ENCODE measurements around the gene SOHLH1. TPM values are rescaled to one million over a fixed set of nuclear protein-coding genes. Genes with fewer than 3 reads are reported as not detected.

Gene SOHLH1, protein sequence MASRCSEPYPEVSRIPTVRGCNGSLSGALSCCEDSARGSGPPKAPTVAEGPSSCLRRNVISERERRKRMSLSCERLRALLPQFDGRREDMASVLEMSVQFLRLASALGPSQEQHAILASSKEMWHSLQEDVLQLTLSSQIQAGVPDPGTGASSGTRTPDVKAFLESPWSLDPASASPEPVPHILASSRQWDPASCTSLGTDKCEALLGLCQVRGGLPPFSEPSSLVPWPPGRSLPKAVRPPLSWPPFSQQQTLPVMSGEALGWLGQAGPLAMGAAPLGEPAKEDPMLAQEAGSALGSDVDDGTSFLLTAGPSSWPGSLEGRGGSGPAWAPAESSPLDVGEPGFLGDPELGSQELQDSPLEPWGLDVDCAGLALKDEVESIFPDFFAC
- not detected in 2 replicates for total RNA-seq (2014; rRNA removed; shearing (Covaris generic))

GRCh38 chr9:135699440-135699839 is at the start of gene SOHLH1:
Gene SOHLH1 (minus strand): TSS chr9:135699481. CDS start chr9:135699467, 14 bp downstream.
- H3K4me1 ChIP-seq (replicated peaks), result peaks cover 3% of the 10 kb centered on the region; the same call in 1 of the 2 replicates
- DNase-seq (ENCODE audit: low read depth in 1 of 2, low spot score in 2 of 2), result no peak
- H3K27ac ChIP-seq, result no peak within 1 kb of the TSS
- H3K36me3 ChIP-seq, result no peaks in the 10 kb centered on the region
- H3K27me3 ChIP-seq (replicated peaks), result peaks cover 4% of the 10 kb centered on the region; the same call in 1 of the 2 replicates
- H3K9me3 ChIP-seq (replicated peaks), result no peaks in the 10 kb centered on the region
- no peak within 1 kb of the TSS for H3K4me3 ChIP-seq

DNA sequence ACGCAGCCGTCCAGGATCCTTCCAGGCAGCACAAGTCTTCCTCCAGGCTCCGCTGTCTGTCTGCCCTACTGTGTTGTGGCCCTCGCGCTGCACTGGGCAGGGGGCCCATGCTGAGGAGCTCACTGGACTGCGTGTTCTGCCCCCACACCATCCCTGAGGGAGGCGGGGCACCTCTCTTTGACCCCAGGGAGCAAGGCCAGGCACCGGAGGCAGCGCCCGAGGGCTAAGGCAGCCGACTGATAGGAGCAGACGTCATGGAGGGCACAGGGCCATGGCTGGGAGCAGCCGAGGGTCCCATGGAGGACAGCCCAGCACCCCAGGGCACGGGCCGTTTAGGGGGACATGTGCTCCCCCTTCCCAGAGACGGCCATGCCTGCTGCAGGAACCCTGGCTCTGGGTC is 49.4 kb upstream of the SOHLH1 start:
- Histone ChIP-seq H3K9me3 (replicated peaks) (no peaks in the 10 kb centered on the region), H3K27me3 (replicated peaks) (peaks cover 44% of the 10 kb centered on the region), H3K4me3 (no peak overlapping the region), H3K36me3 (no peaks in the 10 kb centered on the region), H3K27ac (no peak overlapping the region), H3K4me1 (replicated peaks) (no peaks in the 10 kb centered on the region)
- DNase-seq (ENCODE audit: low read depth in 1 of 2, low spot score in 2 of 2), result no peak

DNA sequence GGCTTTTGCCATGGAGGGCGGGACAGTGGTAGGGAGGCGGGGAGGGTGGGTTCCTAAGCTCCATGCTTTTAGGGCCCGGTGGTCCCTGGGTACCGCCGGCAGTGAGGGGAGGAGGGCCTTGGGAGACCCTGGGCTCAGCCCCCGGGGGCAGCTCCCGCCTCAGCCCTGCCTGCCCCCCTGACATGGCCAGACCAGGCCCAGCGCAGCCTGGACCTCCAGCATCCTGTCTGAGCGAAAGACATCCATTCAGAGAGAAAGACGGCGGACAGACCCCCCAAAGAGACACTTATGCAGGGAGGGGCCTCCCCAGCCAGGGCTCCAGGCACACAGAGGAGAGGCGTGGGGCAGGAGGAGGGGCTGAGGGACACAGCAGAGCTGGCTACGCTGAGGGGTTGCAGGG is 48.0 kb upstream of the SOHLH1 start:
- H3K27me3 ChIP-seq (replicated peaks), result peaks cover 58% of the 10 kb centered on the region
- DNase-seq (ENCODE audit: low read depth in 1 of 2, low spot score in 2 of 2), result no peak
- H3K9me3 ChIP-seq (replicated peaks), result no peaks in the 10 kb centered on the region
- no peaks in the 10 kb centered on the region for H3K36me3 ChIP-seq
- no peak overlapping the region for H3K4me3 ChIP-seq
- H3K27ac ChIP-seq, result no peak overlapping the region
- H3K4me1 ChIP-seq (replicated peaks), result no peaks in the 10 kb centered on the region

- H3K4me1 ChIP-seq (replicated peaks), result no peaks in the 10 kb centered on the region
- no peak overlapping the region for H3K4me3 ChIP-seq
- no peaks in the 10 kb centered on the region for H3K9me3 ChIP-seq (replicated peaks)
- H3K27ac ChIP-seq, result no peak overlapping the region
- peaks cover 60% of the 10 kb centered on the region for H3K27me3 ChIP-seq (replicated peaks)
- DNase-seq (ENCODE audit: low read depth in 1 of 2, low spot score in 2 of 2), result no peak
- no peaks in the 10 kb centered on the region for H3K36me3 ChIP-seq
These were observed 47.3 kb upstream of the SOHLH1 start for GRCh38 chr9:135746565-135746964.

DNA sequence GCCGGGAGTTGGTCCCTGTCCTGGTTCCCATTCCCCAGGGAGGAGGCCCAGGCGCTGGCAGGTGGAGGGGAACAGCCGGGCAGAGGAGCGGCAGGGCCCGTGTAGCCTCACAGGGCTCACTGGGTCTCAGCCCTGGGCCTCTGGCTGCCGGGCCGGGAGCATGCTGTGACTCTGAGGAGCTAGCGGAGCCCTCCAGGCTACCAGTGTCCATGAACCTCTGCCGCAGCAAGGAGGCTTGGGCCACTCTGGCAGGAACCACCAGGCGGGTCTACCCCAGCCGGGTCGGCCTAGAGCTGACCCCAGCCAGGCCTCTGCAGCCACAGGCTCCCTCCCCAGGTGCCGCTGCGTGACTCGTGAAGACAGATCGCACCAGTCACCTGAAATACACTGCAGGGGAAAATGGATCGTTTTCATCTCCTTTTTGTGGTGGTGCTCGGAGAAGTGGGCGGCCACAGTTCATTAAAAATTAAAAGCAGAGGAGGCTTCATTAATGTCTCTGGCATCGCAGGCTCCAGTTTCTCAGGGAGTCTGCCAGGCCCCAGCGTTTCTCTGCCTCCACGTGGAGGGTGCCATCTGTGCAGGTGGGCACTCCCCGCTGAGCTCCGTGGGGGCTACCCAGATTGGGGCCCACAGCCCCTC is 46.5 kb upstream of the SOHLH1 start:
- Histone ChIP-seq H3K27me3 (replicated peaks) (peaks cover 67% of the 10 kb centered on the region), H3K27ac (no peak overlapping the region), H3K4me3 (no peak overlapping the region), H3K36me3 (no peaks in the 10 kb centered on the region), H3K4me1 (replicated peaks) (no peaks in the 10 kb centered on the region), H3K9me3 (replicated peaks) (no peaks in the 10 kb centered on the region)
- DNase-seq (ENCODE audit: low read depth in 1 of 2, low spot score in 2 of 2), result no peak

GRCh38 chr9:135745189-135745588 is 45.9 kb upstream of the SOHLH1 start:
- DNase-seq (ENCODE audit: low read depth in 1 of 2, low spot score in 2 of 2), result no peak
- Histone ChIP-seq H3K27me3 (replicated peaks) (peaks cover 72% of the 10 kb centered on the region), H3K27ac (no peak overlapping the region), H3K36me3 (no peaks in the 10 kb centered on the region), H3K9me3 (replicated peaks) (no peaks in the 10 kb centered on the region), H3K4me3 (no peak overlapping the region), H3K4me1 (replicated peaks) (no peaks in the 10 kb centered on the region)

DNA sequence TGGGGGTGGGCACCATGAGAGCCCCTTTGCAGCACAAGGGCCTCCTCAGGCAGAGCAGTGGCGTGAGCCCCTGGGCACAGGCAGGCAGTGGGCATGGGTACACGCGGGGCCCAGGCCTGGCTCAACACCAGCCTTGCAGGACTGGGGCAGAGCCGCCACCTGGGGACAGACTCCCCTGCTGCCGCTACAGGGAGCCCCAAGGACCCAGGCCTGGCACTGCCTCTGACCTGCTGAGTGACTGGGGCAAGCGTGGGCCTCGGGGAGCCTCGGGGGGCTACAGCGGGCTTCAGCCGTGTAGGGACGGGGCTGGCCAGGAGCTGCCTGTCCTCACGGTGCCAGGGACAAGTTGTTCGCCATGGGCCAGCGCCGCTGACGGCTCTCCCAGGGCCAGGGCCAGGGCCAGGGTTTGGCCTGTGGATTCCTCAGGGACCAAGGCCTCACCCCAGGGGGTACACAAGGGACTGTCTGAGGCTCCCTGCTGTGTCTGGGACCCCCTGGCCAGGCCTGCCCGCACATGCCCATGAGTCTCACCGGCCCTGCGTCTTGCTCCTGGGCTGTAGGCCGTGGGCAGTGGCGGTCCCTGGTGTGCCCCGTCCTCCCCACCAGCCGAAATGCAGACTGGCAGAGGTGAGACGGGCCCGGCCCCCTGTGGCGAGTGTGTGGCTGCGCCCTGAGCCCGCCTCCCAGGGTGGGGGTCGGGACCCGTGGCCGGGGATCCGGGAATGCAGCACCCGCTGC is 45.2 kb upstream of the SOHLH1 start:
- Histone ChIP-seq H3K36me3 (no peaks in the 10 kb centered on the region), H3K27me3 (replicated peaks) (peaks cover 79% of the 10 kb centered on the region), H3K27ac (no peak overlapping the region), H3K4me3 (no peak overlapping the region), H3K9me3 (replicated peaks) (no peaks in the 10 kb centered on the region), H3K4me1 (replicated peaks) (no peaks in the 10 kb centered on the region)
- DNase-seq (ENCODE audit: low read depth in 1 of 2, low spot score in 2 of 2), result no peak

GRCh38 chr9:135743546-135744332 is 44.5 kb upstream of the SOHLH1 start:
- Histone ChIP-seq H3K27ac (no peak overlapping the region), H3K4me1 (replicated peaks) (no peaks in the 10 kb centered on the region), H3K27me3 (replicated peaks) (peaks cover 78% of the 10 kb centered on the region), H3K9me3 (replicated peaks) (no peaks in the 10 kb centered on the region), H3K36me3 (no peaks in the 10 kb centered on the region), H3K4me3 (no peak overlapping the region)
- no peak for DNase-seq (ENCODE audit: low read depth in 1 of 2, low spot score in 2 of 2)

GRCh38 chr9:135743021-135743420 is 43.7 kb upstream of the SOHLH1 start:
- Histone ChIP-seq H3K27me3 (replicated peaks) (peaks cover 79% of the 10 kb centered on the region), H3K4me3 (no peak overlapping the region), H3K36me3 (no peaks in the 10 kb centered on the region), H3K4me1 (replicated peaks) (no peaks in the 10 kb centered on the region), H3K9me3 (replicated peaks) (no peaks in the 10 kb centered on the region), H3K27ac (no peak overlapping the region)
- DNase-seq (ENCODE audit: low read depth in 1 of 2, low spot score in 2 of 2), result no peak

GRCh38 chr9:135741276-135742219 is 42.3 kb upstream of the SOHLH1 start:
- Histone ChIP-seq H3K27me3 (replicated peaks) (peaks cover 81% of the 10 kb centered on the region), H3K4me3 (no peak overlapping the region), H3K9me3 (replicated peaks) (no peaks in the 10 kb centered on the region), H3K27ac (no peak overlapping the region), H3K4me1 (replicated peaks) (no peaks in the 10 kb centered on the region), H3K36me3 (no peaks in the 10 kb centered on the region)
- DNase-seq (ENCODE audit: low read depth in 1 of 2, low spot score in 2 of 2), result no peak

- H3K9me3 ChIP-seq (replicated peaks), result no peaks in the 10 kb centered on the region
- no peak overlapping the region for H3K27ac ChIP-seq
- H3K36me3 ChIP-seq, result no peaks in the 10 kb centered on the region
- DNase-seq (ENCODE audit: low read depth in 1 of 2, low spot score in 2 of 2), result no peak
- peaks cover 63% of the 10 kb centered on the region for H3K27me3 ChIP-seq (replicated peaks)
- no peak overlapping the region for H3K4me3 ChIP-seq
- no peaks in the 10 kb centered on the region for H3K4me1 ChIP-seq (replicated peaks)
These were observed 40.3 kb upstream of the SOHLH1 start for GRCh38 chr9:135739271-135740220.
